H1 (cell line): ENCODE data around the gene DHRS2. TPM values are rescaled to one million over a fixed set of nuclear protein-coding genes. Genes with fewer than 3 reads are reported as not detected.

ENCODE experiments used
- CTCF ChIA-PET: fragments of 300-600 bp; sonication (Branson Sonifier 250); formaldehyde crosslinking; loops from one replicate; lab custom pipeline; 2021; ENCODE audit not compliant: partially characterized antibody; lab: Charles Lee
- POLR2A ChIA-PET: fragments of 300-600 bp; sonication (Branson Sonifier 250); formaldehyde crosslinking; loops from one replicate; lab custom pipeline; 2021; ENCODE audit warnings: inconsistent platforms; ENCODE audit not compliant: partially characterized antibody; lab: Charles Lee
- DNase-seq, 2 experiments: peaks; one replicate each; pipeline versions ENCODE4 v3.0.0 to v3.0.0-alpha.2; 2010 to 2022; ENCODE audit warnings: low spot score in 2 of 2, low read depth in 1 of 2, mixed read lengths in 1 of 2
- FAIRE-seq: peaks from 2 replicates; lab custom pipeline; 2011; peaks lifted over from hg19 to GRCh38; lab: Jason Lieb, UNC
- H2AFZ ChIP-seq: 2 replicates; pipeline ENCODE4 v1.8.1; 2012; ENCODE audit warnings: low read length, inconsistent platforms
- H2AK5ac ChIP-seq: 2 replicates; pipeline ENCODE4 v1.6.1; 2013; ENCODE audit warnings: low read depth, low read length
- H2BK120ac ChIP-seq: replicated peaks from 2 replicates; pipeline ENCODE3; 2013; ENCODE audit warnings: low read depth, low read length, inconsistent platforms
- H2BK12ac ChIP-seq: 2 replicates; pipeline ENCODE4 v1.6.1; 2013; ENCODE audit warnings: low read depth, low read length
- H2BK15ac ChIP-seq: 2 replicates; pipeline ENCODE4 v1.6.1; 2013; ENCODE audit warnings: low read length
- H2BK20ac ChIP-seq: 2 replicates; pipeline ENCODE4 v1.6.1; 2013; ENCODE audit warnings: low read length
- H2BK5ac ChIP-seq: 2 replicates; pipeline ENCODE4 v1.6.1; 2013; ENCODE audit warnings: low read depth, low read length
- H3K14ac ChIP-seq: 2 replicates; pipeline ENCODE4 v1.6.1; 2013; ENCODE audit warnings: inconsistent platforms; ENCODE audit not compliant: insufficient read length
- H3K18ac ChIP-seq: 2 replicates; pipeline ENCODE4 v1.6.1; 2013; ENCODE audit warnings: low read length; ENCODE audit errors: extremely low read depth
- H3K23ac ChIP-seq: 2 replicates; pipeline ENCODE4 v1.6.1; 2013; ENCODE audit warnings: inconsistent platforms; ENCODE audit not compliant: insufficient read length
- H3K23me2 ChIP-seq: 2 replicates; pipeline ENCODE4 v1.6.1; 2013; ENCODE audit warnings: low read depth, low read length
- H3K27ac ChIP-seq: 2 replicates; pipeline ENCODE4 v1.6.1; 2011; ENCODE audit warnings: low read depth, low read length, inconsistent platforms
- H3K27me3 ChIP-seq, 4 experiments: replicated peaks in 1 of 4; 1 replicate in 1 of 4; 2 replicates in 3 of 4; pipeline versions ENCODE4 v1.6.1 to v1.8.1; 2011 to 2013; ENCODE audit warnings: low read length in 3 of 4, mild to moderate bottlenecking in 3 of 4, inconsistent platforms in 2 of 4, mixed read lengths in 2 of 4, moderate library complexity in 1 of 4; ENCODE audit not compliant: control insufficient read depth in 3 of 4, insufficient read depth in 3 of 4; ENCODE audit errors: extremely low read depth in 1 of 4
- H3K36me3 ChIP-seq, 4 experiments: 2 replicates each; pipeline versions ENCODE4 v1.6.1 to v1.8.1; 2011 to 2013; ENCODE audit warnings: mild to moderate bottlenecking in 4 of 4, low read length in 3 of 4, moderate library complexity in 2 of 4, control low read depth in 1 of 4, inconsistent platforms in 1 of 4; ENCODE audit not compliant: insufficient read depth in 4 of 4, control insufficient read depth in 2 of 4
- H3K4ac ChIP-seq: replicated peaks from 2 replicates; pipeline ENCODE3; 2013; ENCODE audit warnings: low read length, low read depth, mixed read lengths, inconsistent platforms; ENCODE audit not compliant: insufficient read length
- H3K4me1 ChIP-seq, 4 experiments: replicated peaks in 1 of 4; 1 replicate in 1 of 4; 2 replicates in 3 of 4; pipeline versions ENCODE4 v1.6.1 to v1.8.1; 2011 to 2013; ENCODE audit warnings: low read length in 3 of 4, inconsistent platforms in 2 of 4, mixed read lengths in 1 of 4; ENCODE audit not compliant: insufficient read depth in 4 of 4, control insufficient read depth in 3 of 4
- H3K4me2 ChIP-seq, 2 experiments: 2 replicates each; pipeline versions ENCODE4 v1.6.1 to v1.8.1; 2011 to 2013; ENCODE audit warnings: low read depth in 2 of 2, low read length in 2 of 2, control low read depth in 1 of 2, inconsistent platforms in 1 of 2, mild to moderate bottlenecking in 1 of 2; ENCODE audit not compliant: insufficient read depth in 1 of 2
- H3K4me3 ChIP-seq, 4 experiments: fragments of 200-600, 300-600 bp in 1 of 4; sonication (generic), shearing (Covaris generic), sonication (Bioruptor Twin) in 1 of 4; 2 replicates each; pipeline versions ENCODE4 v1.5.1 to v1.8.1; 2011 to 2016; ENCODE audit warnings: low read length in 4 of 4, low read depth in 3 of 4, control low read depth in 2 of 4, inconsistent platforms in 2 of 4, mild to moderate bottlenecking in 2 of 4, mixed read lengths in 1 of 4, moderate library complexity in 1 of 4; ENCODE audit not compliant: insufficient read depth in 2 of 4; ENCODE audit errors: extremely low read depth in 1 of 4
- H3K56ac ChIP-seq: replicated peaks from 2 replicates; pipeline ENCODE3; 2013; ENCODE audit warnings: low read depth, mild to moderate bottlenecking, mixed read lengths, low read length, inconsistent platforms; ENCODE audit not compliant: insufficient read length
- H3K79me1 ChIP-seq: 2 replicates; pipeline ENCODE4 v1.6.1; 2013; ENCODE audit warnings: low read depth, low read length, control low read depth
- H3K79me2 ChIP-seq, 2 experiments: 2 replicates each; pipeline versions ENCODE4 v1.6.1 to v1.8.1; 2012 to 2013; ENCODE audit warnings: low read length in 2 of 2, mild to moderate bottlenecking in 2 of 2, inconsistent platforms in 1 of 2; ENCODE audit not compliant: insufficient read depth in 2 of 2, control insufficient read depth in 1 of 2
- H3K9ac ChIP-seq, 4 experiments: replicated peaks in 1 of 4; 1 replicate in 1 of 4; 2 replicates in 3 of 4; pipeline versions ENCODE4 v1.6.1 to v1.8.1; 2011 to 2013; ENCODE audit warnings: low read depth in 3 of 4, low read length in 3 of 4, control low read depth in 2 of 4, mild to moderate bottlenecking in 2 of 4, moderate library complexity in 2 of 4, inconsistent platforms in 1 of 4; ENCODE audit errors: extremely low read depth in 1 of 4
- H3K9me3 ChIP-seq, 2 experiments: 2 replicates each; pipeline versions ENCODE4 v1.6.1 to v1.8.1; 2012 to 2013; ENCODE audit warnings: mild to moderate bottlenecking in 2 of 2, moderate library complexity in 2 of 2, control low read depth in 1 of 2, inconsistent platforms in 1 of 2, low read depth in 1 of 2, low read length in 1 of 2, mixed read lengths in 1 of 2; ENCODE audit not compliant: insufficient read depth in 2 of 2
- H4K20me1 ChIP-seq, 2 experiments: replicated peaks in 1 of 2; 2 replicates each; pipeline versions ENCODE3 to v1.8.1; 2011 to 2013; ENCODE audit warnings: inconsistent platforms in 2 of 2, low read length in 2 of 2, mild to moderate bottlenecking in 1 of 2; ENCODE audit not compliant: insufficient read depth in 2 of 2, control insufficient read depth in 1 of 2
- H4K5ac ChIP-seq: 2 replicates; pipeline ENCODE4 v1.6.1; 2013; ENCODE audit warnings: low read length, low read depth, mixed read lengths, inconsistent platforms; ENCODE audit not compliant: insufficient read length
- H4K8ac ChIP-seq: 2 replicates; pipeline ENCODE4 v1.8.0; 2013; ENCODE audit warnings: mild to moderate bottlenecking, moderate library complexity, low read length, inconsistent platforms; ENCODE audit not compliant: insufficient read depth; ENCODE audit errors: extremely low read depth
- H4K91ac ChIP-seq: replicated peaks from 2 replicates; pipeline ENCODE3; 2013; ENCODE audit warnings: low read length, mixed read lengths, inconsistent platforms; ENCODE audit not compliant: insufficient read length
- ASH2L ChIP-seq: fragments of 200-600, 300-600 bp; sonication (generic); IDR thresholded peaks from one replicate; pipeline ENCODE4 v1.7.1; 2017; ENCODE audit warnings: low read length
- ATF3 ChIP-seq: IDR thresholded peaks from 2 replicates; pipeline ENCODE4 v1.6.1; 2011; ENCODE audit warnings: low read depth, mild to moderate bottlenecking, low read length; ENCODE audit not compliant: insufficient read depth
- BACH1 ChIP-seq: IDR thresholded peaks from 2 replicates; pipeline ENCODE4 v1.6.1; 2012; ENCODE audit warnings: low read length, improper control_type of control experiment
- CBX8 ChIP-seq: fragments of 300-800, 300-1000 bp; sonication (generic); IDR thresholded peaks from 2 replicates; pipeline ENCODE4 v1.7.1; 2016; ENCODE audit warnings: low read depth, low read length, borderline replicate concordance
- GTF2F1 ChIP-seq: IDR thresholded peaks from 2 replicates; pipeline ENCODE4 v1.6.1; 2012; ENCODE audit warnings: low read depth, low read length, improper control_type of control experiment, borderline replicate concordance
- HDAC2 ChIP-seq, 2 experiments: fragments of 300-600 bp in 1 of 2; sonication (generic) in 1 of 2; IDR thresholded peaks; 2 replicates each; pipeline ENCODE4 v1.6.1; 2011 to 2012; ENCODE audit warnings: low read depth in 2 of 2, low read length in 2 of 2, mild to moderate bottlenecking in 2 of 2, moderate library complexity in 2 of 2, borderline replicate concordance in 1 of 2, inconsistent platforms in 1 of 2
- JUND ChIP-seq: IDR thresholded peaks from 2 replicates; pipeline ENCODE4 v1.6.1; 2011; ENCODE audit warnings: mild to moderate bottlenecking, improper control_type of control experiment, low read length
- NANOG ChIP-seq: IDR thresholded peaks from 2 replicates; pipeline ENCODE4 v1.6.1; 2011; ENCODE audit warnings: low read length, low read depth, mild to moderate bottlenecking, inconsistent platforms; ENCODE audit not compliant: insufficient read depth, poor library complexity, severe bottlenecking
- POLR2AphosphoS5 ChIP-seq: IDR thresholded peaks from 2 replicates; pipeline ENCODE4 v1.6.1; 2011; ENCODE audit warnings: low read depth, low read length
- RNF2 ChIP-seq: fragments of 200-900, 300-1000 bp; sonication (generic); IDR thresholded peaks from 2 replicates; pipeline ENCODE4 v1.7.1; 2016; ENCODE audit warnings: borderline replicate concordance, low read depth, mild to moderate bottlenecking, antibody characterized with exemption, low read length; ENCODE audit not compliant: poor library complexity, severe bottlenecking; ENCODE audit errors: missing control alignments
- SP2 ChIP-seq: IDR thresholded peaks from 2 replicates; pipeline ENCODE4 v1.6.1; 2012; ENCODE audit warnings: mild to moderate bottlenecking, low read length, inconsistent platforms
- SRF ChIP-seq: IDR thresholded peaks from 2 replicates; pipeline ENCODE4 v1.6.1; 2011; ENCODE audit warnings: mild to moderate bottlenecking, low read depth, low read length, moderate library complexity
- TAF1 ChIP-seq: IDR thresholded peaks from 2 replicates; pipeline ENCODE4 v1.6.1; 2011; ENCODE audit warnings: mild to moderate bottlenecking, low read depth, low read length
- ZNF274 ChIP-seq: IDR thresholded peaks from 2 replicates; pipeline ENCODE4 v1.7.0; 2012; ENCODE audit warnings: low read length, borderline replicate concordance; ENCODE audit errors: extremely low read depth
- WGBS, 2 experiments: shearing (Covaris generic) in 1 of 2; methylation state at CpG; one replicate each; pipeline versions ENCODE4 v1.1.6 to v1.1.7; 2013 to 2015; ENCODE audit warnings: low lambda C conversion rate in 2 of 2, mixed read lengths in 2 of 2, inconsistent platforms in 1 of 2, low coverage in 1 of 2, missing lambda C conversion rate in 1 of 2; ENCODE audit not compliant: insufficient replicate concordance in 2 of 2, insufficient coverage in 1 of 2, insufficient read length in 1 of 2; ENCODE audit errors: extremely low coverage in 1 of 2, missing lambda C conversion rate in 1 of 2; 5-methylcytosine and 5-hydroxymethylcytosine counted together
- polyA plus RNA-seq, 7 experiments: library from polyadenylated mRNA; depleted of rRNA in 3 of 7; stranded (reverse) in 5 of 7; unstranded in 2 of 7; fragments of >200 nt in 5 of 7; fragments of 200-250 nt in 2 of 7; gene quantifications; 1 replicate in 5 of 7; 2 replicates in 1 of 7; 4 replicates in 1 of 7; pipeline versions ENCODE4 v1.2.1 to v1.2.3, GENCODE V29; 2011 to 2013; ENCODE audit warnings: missing spikeins in 2 of 7, mixed read lengths in 2 of 7
- total RNA-seq: library from RNA; stranded (reverse); fragmentation: NEBNext Ultra II Directional; extraction: Animal tissue kit (Norgen Biotek cat#: 25700); gene quantifications from 2 replicates; pipeline ENCODE4 v1.2.1, GENCODE V29; 2021

Gene DHRS2
- total and polyA plus RNA-seq, 2 of the 8 experiments (the other 6 are each of a cell fraction or from before 2014, with no cell fraction given): 1.1 to 3.5 TPM

DNA sequence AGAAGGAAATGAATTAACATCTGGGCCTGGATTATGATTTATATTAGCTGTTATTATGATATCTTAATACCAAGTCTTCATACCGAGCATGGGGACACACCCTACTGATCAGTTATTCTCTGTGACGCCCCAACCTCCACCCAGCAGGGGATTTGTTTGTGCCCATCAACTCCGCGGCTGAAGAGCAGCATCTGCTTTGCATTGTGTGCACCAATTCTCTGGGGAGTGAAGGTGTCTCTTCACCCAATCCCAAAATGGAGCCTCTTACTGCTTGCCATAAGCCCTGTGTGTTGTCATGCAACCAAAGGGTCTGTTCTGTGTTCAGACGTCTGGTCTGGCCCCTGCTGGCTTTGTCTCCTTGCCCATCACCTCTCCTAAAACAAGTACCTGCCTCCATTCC is 25.4 kb downstream of the DHRS2 start:
- no peak overlapping the region for H2BK12ac ChIP-seq
- 82% methylated on average over 5 of the region's 5 CpGs; no CpG with 5 or more reads in 1 of the 2 experiments for WGBS, 2 experiments
- no peaks in the 10 kb centered on the region for H3K36me3 ChIP-seq
- no peak overlapping the region for H4K5ac ChIP-seq
- H3K23me2 ChIP-seq: no peaks in the 10 kb centered on the region; the same call in 1 of the 2 replicates
- no peak overlapping the region for H2AK5ac ChIP-seq
- POLR2A ChIA-PET: no interaction called here
- H3K27me3 ChIP-seq: no peaks in the 10 kb centered on the region
- H2BK20ac ChIP-seq: no peak overlapping the region
- no peak overlapping the region for H3K27ac ChIP-seq
- H3K56ac ChIP-seq: no peak overlapping the region
- no peak overlapping the region for H2AFZ ChIP-seq
- FAIRE-seq (no peak), DNase-seq (no peak)
- no peak overlapping the region for H3K4me2 ChIP-seq
- no peaks in the 10 kb centered on the region for H4K20me1 ChIP-seq
- no peak overlapping the region for H4K8ac ChIP-seq
- CTCF ChIA-PET: interaction anchor here (6.2 kb wide), 1 partner anchor 29 kb away, joined by 49 read pairs; no protein-coding TSS in a partner anchor
- H3K14ac ChIP-seq: no peak overlapping the region
- H3K79me2 ChIP-seq: no peaks in the 10 kb centered on the region
- no peak overlapping the region for H4K91ac ChIP-seq
- no peak overlapping the region for H2BK5ac ChIP-seq
- H2BK15ac ChIP-seq: no peak overlapping the region
- no peak overlapping the region for H3K4ac ChIP-seq
- H3K9me3 ChIP-seq: no peaks in the 10 kb centered on the region
- H3K4me3 ChIP-seq: no peak overlapping the region
- no peaks in the 10 kb centered on the region for H3K4me1 ChIP-seq
- H2BK120ac ChIP-seq: no peak overlapping the region
- no peaks in the 10 kb centered on the region for H3K79me1 ChIP-seq
- H3K18ac ChIP-seq: no peak overlapping the region
- H3K9ac ChIP-seq: no peak overlapping the region
- no peak overlapping the region for H3K23ac ChIP-seq
- TF ChIP-seq ZNF274: no peak
- TF ChIP-seq TAF1: no peak
- no peak for TF ChIP-seq GTF2F1
- no peak for TF ChIP-seq ASH2L
- TF ChIP-seq JUND: no peak
- no peak for TF ChIP-seq SP2
- TF ChIP-seq CBX8: no peak
- TF ChIP-seq BACH1: no peak
- no peak for TF ChIP-seq NANOG
- no peak for TF ChIP-seq RNF2
- no peak for TF ChIP-seq ATF3
- TF ChIP-seq POLR2AphosphoS5: no peak
- TF ChIP-seq HDAC2 (IDR thresholded peaks at IDR 0.05; ENCODE audit: borderline replicate concordance in 1 of 2, low read depth in 2 of 2, low read length in 2 of 2): no peak
- TF ChIP-seq SRF: no peak
